ENCODE data around the gene FRMD4B.

DNA sequence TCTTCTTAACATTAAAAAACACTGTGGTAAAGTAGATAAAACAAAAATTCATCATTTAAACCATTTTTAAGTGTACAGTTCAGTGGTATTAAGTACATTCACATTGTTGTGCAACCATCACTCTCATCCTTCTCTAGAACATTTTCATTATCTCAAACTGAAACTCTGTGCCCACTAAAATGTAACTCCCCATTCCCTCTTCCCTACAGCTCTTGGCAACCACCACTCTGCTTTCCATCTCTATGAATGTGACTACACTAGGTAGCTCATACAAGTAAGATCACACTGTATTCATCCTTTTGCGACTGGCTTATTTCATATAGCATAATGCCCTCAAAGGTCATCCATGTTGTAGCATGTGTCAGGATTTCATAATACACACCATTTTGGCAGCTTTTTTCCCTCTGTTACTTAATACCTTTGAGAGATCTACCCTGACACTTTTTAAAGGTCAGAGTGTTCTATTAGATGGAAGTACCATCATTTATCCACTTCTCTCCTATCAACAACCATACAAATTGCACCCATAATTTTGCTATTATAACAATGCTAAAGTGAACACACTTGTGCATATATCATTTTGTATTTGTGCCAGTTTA, 42.9 kb upstream of the FRMD4B start:
- TF ChIP-seq CTCF (IDR thresholded peaks at IDR 0.05) (no peak), POLR2AphosphoS5 (IDR thresholded peaks at IDR 0.05) (no peak)
